Mesendoderm (in vitro differentiated cells): Measurements from ENCODE around the gene VTI1A.

ENCODE experiments used
- DNase-seq: peaks from one replicate; pipeline ENCODE4 v3.0.0; 2013
- H2AK5ac ChIP-seq: 2 replicates; pipeline ENCODE4 v1.6.1; 2013; ENCODE audit warnings: low read length, inconsistent platforms
- H2BK120ac ChIP-seq: 2 replicates; pipeline ENCODE4 v1.6.1; 2013; ENCODE audit warnings: low read depth, mild to moderate bottlenecking, low read length, moderate library complexity, mixed read lengths
- H2BK15ac ChIP-seq: replicated peaks from 2 replicates; pipeline ENCODE4 v1.6.1; 2013; ENCODE audit warnings: low read depth, mild to moderate bottlenecking, moderate library complexity
- H2BK5ac ChIP-seq: 2 replicates; pipeline ENCODE4 v1.6.1; 2013; ENCODE audit warnings: low read length, inconsistent platforms
- H3K18ac ChIP-seq: 2 replicates; pipeline ENCODE4 v1.6.1; 2013; ENCODE audit warnings: mild to moderate bottlenecking, low read length, mixed read lengths
- H3K23ac ChIP-seq: one replicate; pipeline ENCODE4 v1.6.1; 2013; ENCODE audit warnings: low read length
- H3K27ac ChIP-seq: 2 replicates; pipeline ENCODE4 v1.5.1; 2013; ENCODE audit warnings: low read depth, mild to moderate bottlenecking, inconsistent platforms, low read length, moderate library complexity
- H3K27me3 ChIP-seq: 2 replicates; pipeline ENCODE4 v1.6.1; 2013; ENCODE audit warnings: low read length, control low read depth, mild to moderate bottlenecking, inconsistent platforms; ENCODE audit not compliant: insufficient read depth, poor library complexity
- H3K36me3 ChIP-seq: 2 replicates; pipeline ENCODE4 v1.6.1; 2013; ENCODE audit warnings: low read length, inconsistent platforms; ENCODE audit not compliant: control insufficient read depth, insufficient read depth
- H3K4ac ChIP-seq: one replicate; pipeline ENCODE4 v1.6.1; 2013; ENCODE audit warnings: low read depth, mild to moderate bottlenecking, low read length, moderate library complexity
- H3K4me1 ChIP-seq: 2 replicates; pipeline ENCODE4 v1.6.1; 2013; ENCODE audit warnings: low read depth, low read length, inconsistent platforms; ENCODE audit not compliant: control insufficient read depth
- H3K4me2 ChIP-seq: 2 replicates; pipeline ENCODE4 v1.6.1; 2013; ENCODE audit warnings: low read length
- H3K4me3 ChIP-seq: 2 replicates; pipeline ENCODE4 v1.5.1; 2013; ENCODE audit warnings: mild to moderate bottlenecking, low read length
- H3K56ac ChIP-seq: one replicate; pipeline ENCODE4 v1.6.1; 2013; ENCODE audit warnings: low read length
- H3K79me1 ChIP-seq: 2 replicates; pipeline ENCODE4 v1.6.1; 2013; ENCODE audit warnings: low read length, inconsistent platforms
- H3K79me2 ChIP-seq: 2 replicates; pipeline ENCODE4 v1.6.1; 2013; ENCODE audit warnings: mild to moderate bottlenecking, low read length; ENCODE audit not compliant: control insufficient read depth, insufficient read depth
- H3K9ac ChIP-seq: 2 replicates; pipeline ENCODE4 v1.6.1; 2013; ENCODE audit warnings: low read length, inconsistent platforms
- H4K5ac ChIP-seq: one replicate; pipeline ENCODE4 v1.6.1; 2013; ENCODE audit warnings: low read length
- H4K8ac ChIP-seq: one replicate; pipeline ENCODE4 v1.6.1; 2013; ENCODE audit warnings: low read depth, mild to moderate bottlenecking, control low read depth, low read length, moderate library complexity
- WGBS: extraction: QIAGEN DNeasy Blood & Tissue Kit; methylation state at CpG from one replicate; pipeline ENCODE4 v1.1.7; 2013; ENCODE audit warnings: low lambda C conversion rate, missing lambda C conversion rate; ENCODE audit not compliant: insufficient coverage; ENCODE audit errors: extremely low coverage; 5-methylcytosine and 5-hydroxymethylcytosine counted together

Gene VTI1A

DNA sequence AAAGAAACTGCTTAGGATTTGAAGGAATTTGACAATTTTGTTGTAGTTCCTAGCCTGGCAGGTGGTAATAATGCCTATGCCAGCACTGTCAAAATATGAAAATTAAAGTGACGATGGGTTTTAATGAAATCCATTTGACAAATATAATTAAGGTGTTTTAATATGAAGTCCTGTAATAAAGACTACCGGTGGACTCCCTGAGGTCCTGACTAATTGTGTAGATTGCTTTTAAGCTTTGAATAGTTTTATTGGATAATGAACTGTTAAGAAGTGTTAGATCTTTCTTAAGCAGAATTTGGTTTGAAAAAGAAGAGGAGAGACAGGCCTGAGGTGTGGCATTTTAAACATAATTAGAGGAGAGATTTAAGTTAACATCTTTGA, 197.2 kb downstream of the VTI1A start:
- no CpG with 5 or more reads among the region's 2 CpGs for WGBS
- Histone ChIP-seq H4K8ac (no peak overlapping the region), H3K79me2 (no peaks in the 10 kb centered on the region), H3K4me2 (no peak overlapping the region), H3K36me3 (no peaks in the 10 kb centered on the region), H3K4ac (no peak overlapping the region), H3K4me1 (no peaks in the 10 kb centered on the region), H3K56ac (no peak overlapping the region), H2BK120ac (no peak overlapping the region), H3K27ac (no peak overlapping the region), H3K27me3 (no peaks in the 10 kb centered on the region), H2BK15ac (no peak overlapping the region), H3K4me3 (no peak overlapping the region), H2BK5ac (no peak overlapping the region), H3K18ac (no peak overlapping the region), H3K9ac (no peak overlapping the region), H3K79me1 (no peaks in the 10 kb centered on the region), H4K5ac (no peak overlapping the region), H2AK5ac (no peak overlapping the region), H3K23ac (no peak overlapping the region)
- DNase-seq, result no peak

DNA sequence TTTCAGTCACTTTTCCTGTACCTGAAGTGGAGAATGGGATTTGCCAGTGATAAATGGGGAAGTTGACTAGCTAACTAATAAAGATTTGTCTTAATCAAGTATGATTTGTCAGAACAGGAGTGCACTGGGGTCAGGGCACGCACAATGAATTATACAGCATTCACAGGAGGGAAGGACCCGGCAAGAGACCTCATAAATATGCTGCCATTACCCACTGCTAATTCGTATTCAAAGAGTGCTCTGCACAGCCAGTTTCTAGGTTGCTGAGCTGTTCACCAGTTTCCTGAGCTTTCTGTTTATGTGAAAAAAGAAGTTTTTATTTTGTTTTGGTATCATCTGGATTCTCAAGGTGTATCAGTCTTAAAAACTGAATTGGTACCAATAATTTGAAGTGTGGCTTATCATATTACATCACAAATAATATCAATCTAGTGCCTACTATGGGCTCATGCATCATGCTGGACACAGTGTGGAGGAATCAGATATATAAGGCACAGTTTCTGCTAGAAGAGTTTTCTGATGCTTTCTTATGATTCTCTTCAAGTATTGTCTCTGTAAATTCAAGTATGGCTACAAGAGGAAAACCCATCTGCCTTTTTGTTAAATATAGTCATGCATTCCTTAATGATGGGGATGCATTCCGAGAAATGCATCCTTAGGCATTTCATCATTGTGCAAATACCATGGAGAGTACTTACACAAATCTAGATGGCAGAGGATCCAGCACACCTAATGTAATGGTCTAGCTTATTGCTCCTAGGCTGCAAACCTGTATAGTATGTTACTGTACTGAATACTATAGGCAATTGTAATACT, 202.2 kb downstream of the VTI1A start:
- no peaks in the 10 kb centered on the region for H3K79me1 ChIP-seq
- no peak overlapping the region for H2BK5ac ChIP-seq
- H3K56ac ChIP-seq, result no peak overlapping the region
- H3K18ac ChIP-seq, result no peak overlapping the region
- H3K27ac ChIP-seq, result no peak overlapping the region
- no peak overlapping the region for H3K4me3 ChIP-seq
- no peak overlapping the region for H3K4me2 ChIP-seq
- no peak overlapping the region for H2AK5ac ChIP-seq
- H3K23ac ChIP-seq, result no peak overlapping the region
- no peaks in the 10 kb centered on the region for H3K27me3 ChIP-seq
- no peaks in the 10 kb centered on the region for H3K4me1 ChIP-seq
- no peak overlapping the region for H4K5ac ChIP-seq
- H3K9ac ChIP-seq, result no peak overlapping the region
- peak; percentile 40 for DNase-seq
- no peak overlapping the region for H4K8ac ChIP-seq
- no peak overlapping the region for H3K4ac ChIP-seq
- H2BK15ac ChIP-seq, result no peak overlapping the region
- WGBS, result no CpG with 5 or more reads among the region's 4 CpGs
- H2BK120ac ChIP-seq, result no peak overlapping the region
- no peaks in the 10 kb centered on the region for H3K79me2 ChIP-seq
- no peaks in the 10 kb centered on the region for H3K36me3 ChIP-seq

DNA sequence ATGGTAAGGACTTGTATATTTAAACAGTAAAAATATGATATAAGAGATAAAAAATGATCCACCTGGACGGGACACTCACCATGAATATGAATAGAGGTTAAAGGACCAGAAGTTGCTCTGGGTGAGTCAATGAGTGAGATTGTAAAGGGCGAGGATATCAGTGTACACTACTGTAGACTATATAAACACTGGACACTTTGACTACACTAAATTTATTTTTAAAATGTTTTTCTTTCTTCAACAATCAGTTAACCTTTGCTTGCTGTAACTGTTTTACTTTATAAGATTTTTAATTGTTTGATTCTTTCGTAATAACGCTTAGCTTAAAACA, 202.8 kb downstream of the VTI1A start:
- no peak overlapping the region for H3K18ac ChIP-seq
- H4K8ac ChIP-seq, result no peak overlapping the region
- no peak overlapping the region for H3K23ac ChIP-seq
- no peaks in the 10 kb centered on the region for H3K79me1 ChIP-seq
- H2AK5ac ChIP-seq, result no peak overlapping the region
- H4K5ac ChIP-seq, result no peak overlapping the region
- no peak overlapping the region for H3K56ac ChIP-seq
- no peak overlapping the region for H3K27ac ChIP-seq
- no peak overlapping the region for H2BK120ac ChIP-seq
- H3K4ac ChIP-seq, result no peak overlapping the region
- H3K4me1 ChIP-seq, result no peaks in the 10 kb centered on the region
- no peaks in the 10 kb centered on the region for H3K27me3 ChIP-seq
- DNase-seq, result no peak
- no peak overlapping the region for H2BK5ac ChIP-seq
- H3K9ac ChIP-seq, result no peak overlapping the region
- no peaks in the 10 kb centered on the region for H3K36me3 ChIP-seq
- H2BK15ac ChIP-seq, result no peak overlapping the region
- no peak overlapping the region for H3K4me3 ChIP-seq
- no peak overlapping the region for H3K4me2 ChIP-seq
- H3K79me2 ChIP-seq, result no peaks in the 10 kb centered on the region
- no CpG with 5 or more reads among the region's 4 CpGs for WGBS

DNA sequence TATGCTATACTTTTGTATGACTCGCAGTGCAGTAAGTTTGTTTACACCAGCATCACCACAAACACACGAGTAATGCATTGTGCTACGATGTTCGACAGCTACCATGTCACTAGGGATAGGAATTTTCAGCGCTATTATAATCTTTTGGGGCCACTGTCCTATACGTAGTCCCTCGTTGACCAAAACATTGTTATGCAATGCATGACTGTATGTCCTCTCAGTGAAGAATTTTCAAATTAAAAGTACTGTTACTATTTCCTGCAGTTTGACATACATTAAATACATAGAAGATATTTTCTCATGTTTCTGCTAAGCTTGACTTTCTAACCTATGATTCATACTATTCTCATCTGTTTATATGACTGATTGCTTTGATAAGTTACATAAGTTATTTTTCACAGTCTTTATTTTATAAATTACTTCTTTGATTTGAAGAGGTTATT, 203.6 kb downstream of the VTI1A start:
- Histone ChIP-seq H4K5ac (no peak overlapping the region), H4K8ac (no peak overlapping the region), H3K18ac (no peak overlapping the region), H3K79me1 (no peaks in the 10 kb centered on the region), H3K4me2 (no peak overlapping the region), H3K36me3 (no peaks in the 10 kb centered on the region), H3K23ac (no peak overlapping the region), H3K27ac (no peak overlapping the region), H3K4me3 (no peak overlapping the region), H3K4ac (no peak overlapping the region), H2BK5ac (no peak overlapping the region), H2BK120ac (no peak overlapping the region), H3K27me3 (no peaks in the 10 kb centered on the region), H3K9ac (no peak overlapping the region), H3K79me2 (no peaks in the 10 kb centered on the region), H3K56ac (no peak overlapping the region), H2AK5ac (no peak overlapping the region), H2BK15ac (no peak overlapping the region), H3K4me1 (no peaks in the 10 kb centered on the region)
- no CpG with 5 or more reads among the region's 7 CpGs for WGBS
- no peak for DNase-seq

DNA sequence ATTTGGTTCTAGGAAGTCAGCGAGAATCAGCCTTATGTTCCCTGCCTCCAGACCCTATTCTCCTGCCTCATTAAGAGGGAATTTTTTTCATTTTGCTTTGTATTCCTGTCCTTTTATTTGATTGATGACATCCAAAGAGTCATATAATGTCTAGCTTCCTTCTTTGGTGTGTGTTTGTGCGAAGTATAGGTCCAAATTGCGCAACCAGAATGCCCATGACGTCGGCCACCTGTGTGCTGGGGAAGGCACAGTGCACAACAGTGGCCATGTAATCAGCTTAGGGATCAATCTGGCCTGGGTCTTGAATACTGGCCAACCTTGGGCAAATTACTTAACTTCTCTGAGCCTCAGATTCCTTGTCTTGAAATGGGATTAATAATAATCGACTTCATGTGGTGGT, 206.2 kb downstream of the VTI1A start:
- no peak overlapping the region for H3K4me2 ChIP-seq
- WGBS, result no CpG with 5 or more reads among the region's 6 CpGs
- H4K8ac ChIP-seq, result no peak overlapping the region
- no peak overlapping the region for H3K27ac ChIP-seq
- H3K79me1 ChIP-seq, result no peaks in the 10 kb centered on the region
- DNase-seq, result no peak
- H3K4me3 ChIP-seq, result no peak overlapping the region
- H2AK5ac ChIP-seq, result no peak overlapping the region
- H2BK15ac ChIP-seq, result no peak overlapping the region
- H3K4me1 ChIP-seq, result no peaks in the 10 kb centered on the region
- no peaks in the 10 kb centered on the region for H3K36me3 ChIP-seq
- no peak overlapping the region for H3K9ac ChIP-seq
- H4K5ac ChIP-seq, result no peak overlapping the region
- H2BK120ac ChIP-seq, result no peak overlapping the region
- H3K4ac ChIP-seq, result no peak overlapping the region
- H3K23ac ChIP-seq, result no peak overlapping the region
- no peak overlapping the region for H3K18ac ChIP-seq
- no peaks in the 10 kb centered on the region for H3K79me2 ChIP-seq
- no peaks in the 10 kb centered on the region for H3K27me3 ChIP-seq
- no peak overlapping the region for H3K56ac ChIP-seq
- no peak overlapping the region for H2BK5ac ChIP-seq

DNA sequence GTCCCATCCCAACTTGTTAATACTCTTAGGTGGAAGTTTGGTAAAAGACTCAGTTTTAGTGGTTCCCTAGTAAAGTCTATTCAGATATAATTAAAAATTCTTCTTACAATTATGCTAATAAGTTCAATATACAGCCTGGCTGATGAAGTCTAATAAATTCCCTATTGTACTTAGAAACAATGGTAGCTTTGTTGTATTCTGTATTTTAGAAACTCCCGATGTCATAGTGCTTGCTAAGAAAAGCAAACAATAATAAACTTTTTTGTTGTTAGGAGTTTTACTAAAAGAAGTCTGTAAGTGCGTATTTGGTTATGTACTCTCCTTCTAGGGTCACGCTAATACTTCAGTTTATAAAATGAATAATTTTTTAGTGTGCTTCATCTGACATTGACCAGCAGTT, 206.8 kb downstream of the VTI1A start:
- H3K4me2 ChIP-seq, result no peak overlapping the region
- no peaks in the 10 kb centered on the region for H3K4me1 ChIP-seq
- no CpG with 5 or more reads among the region's 3 CpGs for WGBS
- H3K9ac ChIP-seq, result no peak overlapping the region
- H3K36me3 ChIP-seq, result no peaks in the 10 kb centered on the region
- H3K27ac ChIP-seq, result no peak overlapping the region
- H2BK15ac ChIP-seq, result no peak overlapping the region
- H4K5ac ChIP-seq, result no peak overlapping the region
- H3K27me3 ChIP-seq, result no peaks in the 10 kb centered on the region
- H3K79me1 ChIP-seq, result no peaks in the 10 kb centered on the region
- H3K79me2 ChIP-seq, result no peaks in the 10 kb centered on the region
- no peak for DNase-seq
- H3K4ac ChIP-seq, result no peak overlapping the region
- no peak overlapping the region for H3K18ac ChIP-seq
- no peak overlapping the region for H2BK5ac ChIP-seq
- no peak overlapping the region for H2BK120ac ChIP-seq
- H3K56ac ChIP-seq, result no peak overlapping the region
- no peak overlapping the region for H3K4me3 ChIP-seq
- H3K23ac ChIP-seq, result no peak overlapping the region
- no peak overlapping the region for H2AK5ac ChIP-seq
- no peak overlapping the region for H4K8ac ChIP-seq
